GM10266 (cell line): ENCODE data around the gene CFAP20DC.
"Not testable (repeated sequence)": the region's sequence is repeated elsewhere in the genome, so short reads cannot be mapped to it uniquely, and the experiment has no call there.

Source experiments
- DNase-seq: peaks from one replicate; pipeline ENCODE4 v3.0.0; 2012; ENCODE audit errors: extremely low spot score
- TF ChIP-seq, protein P1 (sequence below): IDR thresholded peaks from 2 replicates; pipeline ENCODE4 v1.5.1; 2012; ENCODE audit warnings: mild to moderate bottlenecking, low read depth; ENCODE audit not compliant: control insufficient read depth, insufficient read depth; ENCODE audit errors: missing control alignments

CFAP20DC gene

GRCh38 chr3:58857402-58857801 is 192.4 kb downstream of the CFAP20DC start:
- TF ChIP-seq, protein P1, sequence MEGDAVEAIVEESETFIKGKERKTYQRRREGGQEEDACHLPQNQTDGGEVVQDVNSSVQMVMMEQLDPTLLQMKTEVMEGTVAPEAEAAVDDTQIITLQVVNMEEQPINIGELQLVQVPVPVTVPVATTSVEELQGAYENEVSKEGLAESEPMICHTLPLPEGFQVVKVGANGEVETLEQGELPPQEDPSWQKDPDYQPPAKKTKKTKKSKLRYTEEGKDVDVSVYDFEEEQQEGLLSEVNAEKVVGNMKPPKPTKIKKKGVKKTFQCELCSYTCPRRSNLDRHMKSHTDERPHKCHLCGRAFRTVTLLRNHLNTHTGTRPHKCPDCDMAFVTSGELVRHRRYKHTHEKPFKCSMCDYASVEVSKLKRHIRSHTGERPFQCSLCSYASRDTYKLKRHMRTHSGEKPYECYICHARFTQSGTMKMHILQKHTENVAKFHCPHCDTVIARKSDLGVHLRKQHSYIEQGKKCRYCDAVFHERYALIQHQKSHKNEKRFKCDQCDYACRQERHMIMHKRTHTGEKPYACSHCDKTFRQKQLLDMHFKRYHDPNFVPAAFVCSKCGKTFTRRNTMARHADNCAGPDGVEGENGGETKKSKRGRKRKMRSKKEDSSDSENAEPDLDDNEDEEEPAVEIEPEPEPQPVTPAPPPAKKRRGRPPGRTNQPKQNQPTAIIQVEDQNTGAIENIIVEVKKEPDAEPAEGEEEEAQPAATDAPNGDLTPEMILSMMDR, result no peak
- DNase-seq, result no peak

GRCh38 chr3:58848826-58849225 is 201.0 kb downstream of the CFAP20DC start:
- DNase-seq, result no peak
- TF ChIP-seq, protein P1, result no peak

DNA sequence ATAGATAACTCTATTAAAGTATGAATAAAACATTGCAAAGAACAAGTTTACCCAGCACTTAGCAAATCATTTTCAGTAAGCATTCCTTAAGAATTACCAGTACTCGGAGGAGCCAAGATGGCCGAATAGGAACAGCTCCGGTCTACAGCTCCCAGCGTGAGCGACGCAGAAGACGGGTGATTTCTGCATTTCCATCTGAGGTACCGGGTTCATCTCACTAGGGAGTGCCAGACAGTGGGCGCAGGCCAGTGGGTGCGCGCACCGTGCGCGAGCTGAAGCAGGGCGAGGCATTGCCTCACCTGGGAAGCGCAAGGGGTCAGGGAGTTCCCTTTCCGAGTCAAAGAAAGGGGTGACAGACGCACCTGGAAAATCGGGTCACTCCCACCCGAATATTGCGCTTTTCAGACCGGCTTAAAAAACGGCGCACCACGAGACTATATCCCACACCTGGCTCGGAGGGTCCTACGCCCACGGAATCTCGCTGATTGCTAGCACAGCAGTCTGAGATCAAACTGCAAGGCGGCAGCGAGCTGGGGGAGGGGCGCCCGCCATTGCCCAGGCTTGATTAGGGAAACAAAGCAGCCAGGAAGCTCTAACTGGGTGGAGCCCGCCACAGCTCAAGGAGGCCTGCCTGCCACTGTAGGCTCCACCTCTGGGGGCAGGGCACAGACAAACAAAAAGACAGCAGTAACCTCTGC is 207.6 kb downstream of the CFAP20DC start:
- DNase-seq, result not testable (repeated sequence)

- TF ChIP-seq, protein P1, result no peak
- no peak for DNase-seq
Observed at GRCh38 chr3:58840949-58841348, 208.9 kb downstream of the CFAP20DC start.

- TF ChIP-seq, protein P1, result no peak
Observed at GRCh38 chr3:58839964-58840363, 209.9 kb downstream of the CFAP20DC start.

DNA sequence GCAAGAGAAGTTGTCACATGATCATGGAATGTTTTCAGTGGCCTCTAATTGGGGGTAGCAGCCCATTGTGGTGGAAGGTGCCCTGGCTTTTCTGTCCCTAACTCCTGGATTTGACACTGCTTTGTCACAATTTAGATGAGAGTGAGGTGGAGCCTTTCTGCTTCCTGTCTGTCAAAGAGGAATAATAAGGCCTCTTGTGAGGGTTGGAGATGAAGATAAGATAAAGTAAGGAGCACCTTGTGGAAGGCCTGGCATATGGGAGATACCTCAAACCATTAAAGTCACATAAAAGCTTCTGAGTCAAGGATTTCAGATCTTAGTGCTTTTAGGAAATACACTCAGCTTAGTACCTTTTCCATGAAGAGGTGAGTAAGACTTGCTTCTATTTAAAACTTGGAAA is 210.6 kb downstream of the CFAP20DC start:
- DNase-seq, result no peak
- TF ChIP-seq, protein P1, result no peak

More at GRCh38 chr3:58839964-58840363, 209.9 kb downstream of the CFAP20DC start:
- DNase-seq, result no peak

GRCh38 chr3:58837856-58838255 is 212.0 kb downstream of the CFAP20DC start:
- no peak for DNase-seq
- TF ChIP-seq, protein P1, result no peak
